HG02943 (cell line): ENCODE data around the gene CHIC2.

Source experiments
- ATAC-seq: cut with Tn5 transposase; IDR thresholded peaks from one replicate; pipeline ENCODE4 v1.9.1; 2021; ENCODE audit warnings: mild to moderate bottlenecking, low read depth, moderate library complexity; ENCODE audit not compliant: unreplicated experiment

The CHIC2 gene

GRCh38 chr4:53961351-53961750 is 103.1 kb downstream of the CHIC2 start:
- ATAC-seq, result no peak

GRCh38 chr4:53960843-53961242 is 103.6 kb downstream of the CHIC2 start:
- no peak for ATAC-seq
